Glomerular visceral epithelial cell (primary cell): ENCODE data around the gene BFAR.
"Not testable (repeated sequence)": the region's sequence is repeated elsewhere in the genome, so short reads cannot be mapped to it uniquely, and the experiment has no call there.

ENCODE experiments used
- DNase-seq: peaks from one replicate; pipeline ENCODE4 v3.0.0-alpha.2; 2016; ENCODE audit errors: extremely low spot score

Gene BFAR

GRCh38 chr16:14685870-14686793, 53.4 kb downstream of the BFAR start:
- not testable (repeated sequence) for DNase-seq

- not testable (repeated sequence) for DNase-seq
These were observed 61.4 kb downstream of the BFAR start, which contains the start of gene PLA2G10 for GRCh38 chr16:14694129-14694528. PLA2G10 (minus strand) TSS chr16:14694308; CDS start chr16:14694229, 79 bp downstream.

GRCh38 chr16:14701859-14702258, 69.1 kb downstream of the BFAR start:
- DNase-seq = not testable (repeated sequence)

- not testable (repeated sequence) for DNase-seq
These were observed 69.9 kb downstream of the BFAR start for GRCh38 chr16:14702672-14703071.

- not testable (repeated sequence) for DNase-seq
These were observed 70.6 kb downstream of the BFAR start, which contains the start of gene NPIPA3 for GRCh38 chr16:14703156-14704011. NPIPA3 (plus strand) TSS chr16:14703411; CDS start chr16:14708944, 5,533 bp downstream.
